GM23248 (cell line): ENCODE results near the gene FOSL2. TPM values are rescaled to one million over a fixed set of nuclear protein-coding genes. Genes with fewer than 3 reads are reported as not detected.

Source experiments
- DNase-seq: peaks from one replicate; pipeline ENCODE4 v3.0.0-alpha.2; 2015
- H2AFZ ChIP-seq: fragments of 200-600 bp; sonication (generic); 2 replicates; pipeline ENCODE4 v1.6.1; 2016; ENCODE audit warnings: antibody characterized with exemption
- H3F3A ChIP-seq: fragments of 200-600 bp; sonication (generic); 2 replicates; pipeline ENCODE4 v1.6.1; 2016; ENCODE audit warnings: mild to moderate bottlenecking, antibody characterized with exemption, mixed run types; ENCODE audit not compliant: insufficient read depth
- H3K27ac ChIP-seq: fragments of 200-600 bp; sonication (generic); 2 replicates; pipeline ENCODE4 v1.5.1; 2016; ENCODE audit warnings: mild to moderate bottlenecking
- H3K27me3 ChIP-seq: fragments of 200-600 bp; sonication (generic); replicated peaks from 2 replicates; pipeline ENCODE4 v1.6.1; 2016; ENCODE audit warnings: mild to moderate bottlenecking; ENCODE audit not compliant: insufficient read depth
- H3K36me3 ChIP-seq: fragments of 200-600 bp; sonication (generic); 2 replicates; pipeline ENCODE4 v1.6.1; 2016; ENCODE audit warnings: low read depth, mild to moderate bottlenecking
- H3K4me1 ChIP-seq: fragments of 200-600 bp; sonication (generic); 2 replicates; pipeline ENCODE4 v1.6.1; 2016; ENCODE audit warnings: mild to moderate bottlenecking; ENCODE audit not compliant: insufficient read depth
- H3K4me2 ChIP-seq: fragments of 200-600 bp; sonication (generic); one replicate; pipeline ENCODE4 v1.6.1; 2016; ENCODE audit warnings: mild to moderate bottlenecking; ENCODE audit not compliant: unreplicated experiment
- H3K4me3 ChIP-seq: fragments of 200-600 bp; sonication (generic); 2 replicates; pipeline ENCODE4 v1.5.1; 2016; ENCODE audit warnings: mild to moderate bottlenecking
- H3K79me2 ChIP-seq: fragments of 200-600 bp; sonication (generic); 2 replicates; pipeline ENCODE4 v1.6.1; 2016; ENCODE audit warnings: mild to moderate bottlenecking; ENCODE audit not compliant: insufficient read depth
- H3K9ac ChIP-seq: fragments of 200-600 bp; sonication (generic); 2 replicates; pipeline ENCODE4 v1.6.1; 2016; ENCODE audit warnings: mild to moderate bottlenecking
- H3K9me2 ChIP-seq: fragments of 200-600 bp; sonication (generic); 2 replicates; pipeline ENCODE4 v1.6.1; 2016; ENCODE audit warnings: mixed run types, mild to moderate bottlenecking, moderate library complexity; ENCODE audit not compliant: insufficient read depth
- H3K9me3 ChIP-seq: fragments of 200-600 bp; sonication (generic); one replicate; pipeline ENCODE4 v1.6.1; 2017; ENCODE audit warnings: low read depth
- H4K20me1 ChIP-seq: fragments of 200-600 bp; sonication (generic); 2 replicates; pipeline ENCODE4 v1.6.0; 2016; ENCODE audit not compliant: insufficient read depth
- EZH2 ChIP-seq: fragments of 200-600 bp; sonication (generic); IDR thresholded peaks from 2 replicates; pipeline ENCODE4 v1.6.1; 2018; ENCODE audit warnings: antibody characterized with exemption, mild to moderate bottlenecking; ENCODE audit not compliant: insufficient read depth, poor library complexity, severe bottlenecking
- EZH2phosphoT487 ChIP-seq: fragments of 200-600 bp; sonication (generic); IDR thresholded peaks from 2 replicates; pipeline ENCODE4 v1.6.1; 2018; ENCODE audit warnings: antibody characterized with exemption, moderate library complexity, mild to moderate bottlenecking, low read depth; ENCODE audit not compliant: insufficient read depth
- WGBS, 2 experiments: methylation state at CpG; one replicate each; pipeline ENCODE4 v1.1.6; 2015 to 2017; ENCODE audit warnings: low lambda C conversion rate in 2 of 2, low coverage in 1 of 2; ENCODE audit errors: missing lambda C conversion rate in 2 of 2; 5-methylcytosine and 5-hydroxymethylcytosine counted together
- in situ Hi-C: fragments of 300-500 bp; cut with MboI; formaldehyde crosslinking; loops from 2 replicates; pipeline ENCODE4 v1.15.0; 2020
- polyA plus RNA-seq: library from polyadenylated mRNA; unstranded; fragments of >200 nt; fragmentation: Nextera tagmentation; extraction: Ambion mirVana; gene quantifications from 2 replicates; pipeline ENCODE4 v1.2.1, GENCODE V29; 2016
- total RNA-seq: library from RNA; depleted of rRNA; stranded (reverse); fragments of >200 nt; shearing (Covaris generic); gene quantifications from 2 replicates; pipeline ENCODE4 v1.2.3, GENCODE V29; 2014

The FOSL2 gene
- total and polyA plus RNA-seq, 2 experiments from 2014 or later: 42.4 to 78.0 TPM

GRCh38 chr2:28358668-28359201, 33.9 kb upstream of the FOSL2 start:
- no peaks in the 10 kb centered on the region for H3K27me3 ChIP-seq
- H3K79me2 ChIP-seq: no peaks in the 10 kb centered on the region
- H3K4me1 ChIP-seq: peaks cover 7% of the 10 kb centered on the region; the same call in 1 of the 2 replicates
- no peak overlapping the region for H3K4me3 ChIP-seq
- H3F3A ChIP-seq: no peaks in the 10 kb centered on the region
- DNase-seq: no peak
- H3K9ac ChIP-seq: no peak overlapping the region
- TF ChIP-seq EZH2 (no peak), EZH2phosphoT487 (no peak)
- H3K36me3 ChIP-seq: no peaks in the 10 kb centered on the region
- in situ Hi-C loops: no loop called here
- no peak overlapping the region for H3K4me2 ChIP-seq
- H2AFZ ChIP-seq: no peak overlapping the region
- no peaks in the 10 kb centered on the region for H3K9me3 ChIP-seq
- no peaks in the 10 kb centered on the region for H3K9me2 ChIP-seq
- 90 to 92% methylated on average over 7 of the region's 7 CpGs for WGBS, 2 experiments
- no peak overlapping the region for H3K27ac ChIP-seq
- no peaks in the 10 kb centered on the region for H4K20me1 ChIP-seq

- Histone ChIP-seq H3K27me3 (no peaks in the 10 kb centered on the region), H3K9ac (no peak overlapping the region), H3K4me1 (peaks cover 7% of the 10 kb centered on the region; the same call in 1 of the 2 replicates), H2AFZ (no peak overlapping the region), H3K4me3 (no peak overlapping the region), H3K79me2 (no peaks in the 10 kb centered on the region), H3K36me3 (no peaks in the 10 kb centered on the region), H3K9me3 (no peaks in the 10 kb centered on the region), H4K20me1 (no peaks in the 10 kb centered on the region), H3K4me2 (no peak overlapping the region), H3K9me2 (no peaks in the 10 kb centered on the region), H3K27ac (no peak overlapping the region), H3F3A (no peaks in the 10 kb centered on the region)
- TF ChIP-seq EZH2 (no peak), EZH2phosphoT487 (no peak)
- WGBS, 2 experiments: 94 to 96% methylated on average over 28 of the region's 28 CpGs
- no peak for DNase-seq
- in situ Hi-C loops: no loop called here
Observed at GRCh38 chr2:28359222-28360057, 33.2 kb upstream of the FOSL2 start.

GRCh38 chr2:28360058-28360717, 32.5 kb upstream of the FOSL2 start:
- no peak overlapping the region for H2AFZ ChIP-seq
- H3K79me2 ChIP-seq: no peaks in the 10 kb centered on the region
- 91 to 94% methylated on average over 15 to 16 of the region's 16 CpGs for WGBS, 2 experiments
- H3K36me3 ChIP-seq: no peaks in the 10 kb centered on the region
- H3K27ac ChIP-seq: no peak overlapping the region
- in situ Hi-C loops: no loop called here
- no peak overlapping the region for H3K4me2 ChIP-seq
- H3K27me3 ChIP-seq: no peaks in the 10 kb centered on the region
- no peaks in the 10 kb centered on the region for H3K9me2 ChIP-seq
- DNase-seq: no peak
- H3K9me3 ChIP-seq: no peaks in the 10 kb centered on the region
- H3K4me1 ChIP-seq: peaks cover 7% of the 10 kb centered on the region; the same call in 1 of the 2 replicates
- H3K9ac ChIP-seq: no peak overlapping the region
- H4K20me1 ChIP-seq: no peaks in the 10 kb centered on the region
- no peak overlapping the region for H3K4me3 ChIP-seq
- TF ChIP-seq EZH2 (no peak), EZH2phosphoT487 (no peak)
- H3F3A ChIP-seq: no peaks in the 10 kb centered on the region

GRCh38 chr2:28360718-28361293, 31.9 kb upstream of the FOSL2 start:
- Histone ChIP-seq H3K4me1 (peaks cover 1% of the 10 kb centered on the region; the same call in 1 of the 2 replicates), H3K27ac (no peak overlapping the region), H3K4me2 (no peak overlapping the region), H3K27me3 (no peaks in the 10 kb centered on the region), H3F3A (no peaks in the 10 kb centered on the region), H4K20me1 (no peaks in the 10 kb centered on the region), H3K9me3 (no peaks in the 10 kb centered on the region), H3K9ac (no peak overlapping the region), H3K4me3 (no peak overlapping the region), H3K79me2 (no peaks in the 10 kb centered on the region), H3K36me3 (no peaks in the 10 kb centered on the region), H3K9me2 (no peaks in the 10 kb centered on the region), H2AFZ (no peak overlapping the region)
- in situ Hi-C loops: no loop called here
- TF ChIP-seq EZH2phosphoT487 (no peak), EZH2 (no peak)
- WGBS, 2 experiments: 73 to 76% methylated on average over 12 of the region's 12 CpGs
- DNase-seq: peak; percentile 70
